GM19351 (cell line): Measurements from ENCODE around the gene SPO11.

Experiments
- ATAC-seq: cut with Tn5 transposase; IDR thresholded peaks from one replicate; pipeline ENCODE4 v1.9.1; 2021; ENCODE audit warnings: mild to moderate bottlenecking, moderate library complexity; ENCODE audit not compliant: unreplicated experiment

The SPO11 gene

DNA sequence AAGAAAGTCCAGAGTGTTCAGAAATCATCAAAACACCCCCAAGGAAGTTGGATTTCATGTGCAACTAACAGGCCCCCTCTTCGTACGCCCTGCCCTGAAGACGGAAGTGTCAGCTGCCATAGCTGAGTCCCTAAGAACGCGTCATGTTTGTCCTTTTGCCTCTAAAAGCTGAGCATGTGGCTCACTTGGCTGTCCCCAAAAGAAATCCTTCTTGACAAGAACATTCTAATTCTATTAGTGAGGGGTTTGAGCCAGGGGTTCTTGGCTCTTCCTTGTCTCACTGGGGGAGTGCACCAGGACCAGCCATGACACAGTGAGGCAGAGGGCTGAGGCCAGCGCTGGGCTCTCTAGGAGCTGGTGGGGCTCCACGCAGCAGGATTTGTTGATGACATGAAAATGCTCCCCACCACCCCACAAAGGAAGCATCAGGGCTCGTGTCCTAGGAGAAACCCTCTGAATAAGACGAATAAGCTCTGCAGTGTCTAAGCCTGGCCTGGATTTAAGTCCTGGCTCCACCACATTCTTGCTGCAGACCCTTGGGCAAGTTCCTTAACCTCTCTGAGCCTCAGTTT, 20.0 kb upstream of the SPO11 start:
- no peak for ATAC-seq

DNA sequence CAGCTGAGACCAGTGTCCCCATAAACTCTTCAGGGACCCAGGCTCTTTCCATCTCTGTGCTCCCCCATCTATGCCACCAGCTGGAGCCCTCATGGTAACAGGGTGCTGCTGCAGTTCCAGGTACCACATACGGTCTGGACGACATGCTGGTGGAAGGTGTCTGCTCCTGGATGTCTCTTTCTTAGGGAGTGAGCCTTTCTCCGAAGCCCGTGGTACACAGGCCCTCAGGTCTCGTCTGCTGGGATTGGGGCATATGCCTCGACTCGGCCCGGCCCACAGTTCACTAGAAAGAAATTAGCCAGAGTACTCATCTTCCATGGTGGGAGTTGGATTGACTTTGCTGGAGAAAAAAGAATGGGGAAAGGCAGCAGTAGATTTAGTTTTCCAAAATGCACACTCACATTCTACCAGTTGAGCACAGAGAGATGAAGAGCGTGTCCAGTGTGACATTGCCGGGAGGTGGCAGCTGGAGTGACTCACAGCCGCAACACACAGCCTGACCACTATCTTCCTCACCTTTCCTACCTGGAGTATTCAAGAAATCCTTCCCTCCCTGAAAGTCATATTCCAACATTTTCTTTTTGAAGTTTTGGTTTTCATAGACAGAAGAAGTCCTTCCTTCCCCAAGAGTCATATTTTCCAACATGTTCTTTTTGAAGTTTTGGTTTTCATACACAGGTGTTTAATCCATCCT, 18.6 kb upstream of the SPO11 start:
- ATAC-seq = no peak

DNA sequence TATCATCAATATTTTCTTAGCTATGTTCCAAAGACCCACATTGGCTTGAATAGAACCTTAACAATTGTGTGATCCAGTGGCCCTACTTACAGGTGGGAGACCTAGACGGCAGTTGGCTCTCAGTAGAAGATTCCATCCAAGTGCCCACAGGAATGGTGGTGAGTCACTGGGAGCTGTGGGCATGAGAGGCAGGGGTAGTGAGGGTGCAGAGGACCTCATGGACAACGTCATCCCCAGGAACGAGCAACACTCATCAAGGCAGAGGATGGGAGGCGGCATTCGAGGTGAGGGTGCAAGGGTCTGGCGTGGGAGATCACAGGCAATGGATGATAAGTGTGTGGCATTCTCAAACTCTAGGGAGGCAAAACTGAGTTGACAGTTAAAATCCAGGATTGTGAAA, 17.5 kb upstream of the SPO11 start:
- ATAC-seq = no peak

DNA sequence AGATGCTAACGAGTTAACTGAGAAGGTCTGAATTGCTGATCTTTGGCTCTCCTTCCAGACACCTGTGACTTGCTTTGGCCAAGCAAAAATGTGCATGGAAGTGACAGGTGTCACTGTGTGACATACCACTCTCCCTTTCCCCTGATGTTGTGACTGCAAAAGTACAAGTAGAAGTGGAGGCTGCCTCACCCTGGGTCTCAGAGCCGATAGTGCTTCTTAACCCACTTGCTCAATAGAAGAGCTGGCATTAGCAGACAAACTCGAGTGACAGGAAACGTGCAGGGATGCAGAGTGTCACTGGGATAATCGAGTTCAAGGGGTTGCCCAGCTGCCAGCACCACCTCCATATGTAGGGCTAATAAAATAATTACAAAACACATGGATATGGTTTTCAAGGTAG, 16.4 kb upstream of the SPO11 start:
- ATAC-seq = no peak

DNA sequence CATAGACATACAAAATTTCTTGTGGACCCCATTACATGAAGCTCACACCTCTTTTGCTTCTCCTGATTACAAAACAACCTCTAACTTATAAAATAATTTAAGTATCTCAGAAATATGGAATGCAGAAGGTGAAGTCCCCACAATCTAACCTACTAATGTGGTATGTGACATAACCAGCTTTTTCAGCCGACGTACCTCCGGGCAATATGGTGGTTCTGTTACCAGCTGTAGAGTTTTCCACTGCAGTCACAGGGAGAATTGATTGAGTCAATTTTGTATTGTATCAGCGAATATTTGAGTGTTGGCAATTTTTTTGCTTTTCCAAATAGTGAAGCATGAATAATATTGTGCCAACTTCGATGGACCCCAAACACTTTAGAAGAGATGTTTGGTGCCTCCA, 15.7 kb upstream of the SPO11 start:
- ATAC-seq = no peak

DNA sequence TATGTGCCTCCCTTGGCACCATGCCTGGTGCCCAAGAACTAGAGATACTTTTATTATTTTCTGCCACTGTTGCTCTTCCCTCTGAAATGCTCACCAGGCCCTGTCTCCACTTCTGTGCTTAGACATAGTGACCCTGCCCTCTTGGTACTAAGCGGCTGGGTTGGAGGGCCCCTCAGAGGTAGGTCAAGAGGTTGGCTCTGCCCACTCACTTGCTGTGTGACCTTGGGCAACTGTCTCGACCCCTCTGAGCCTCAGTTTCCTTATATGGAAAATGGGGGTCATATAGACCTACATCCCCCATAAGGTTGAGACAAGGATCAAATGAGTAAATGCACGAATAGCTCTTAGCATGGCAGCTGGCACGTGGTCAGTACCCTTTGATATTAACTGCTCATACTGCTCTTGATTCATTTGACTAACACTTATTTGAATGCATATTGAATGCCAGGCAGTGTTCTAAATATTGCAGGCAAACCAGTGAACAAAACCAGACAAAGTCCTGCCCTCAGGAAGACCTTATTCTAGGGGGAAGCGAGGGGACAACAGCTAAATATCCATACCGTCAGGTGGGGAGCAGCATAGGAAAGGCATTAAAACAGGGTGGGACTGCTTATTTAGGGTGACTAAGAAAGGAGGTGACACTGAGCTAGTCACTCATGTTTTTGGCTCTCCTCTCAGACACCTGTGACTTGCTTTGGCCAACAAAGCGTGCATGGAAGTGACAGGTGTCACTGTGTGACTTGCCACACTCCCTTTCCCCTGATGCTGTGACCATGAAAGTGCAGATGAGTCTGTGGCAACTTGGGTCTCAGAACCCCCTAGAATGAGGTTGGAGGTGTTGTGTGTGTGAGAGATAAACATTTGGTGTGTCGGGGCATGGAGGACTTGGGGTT, 14.3 kb upstream of the SPO11 start:
- ATAC-seq = peak; percentile 55

DNA sequence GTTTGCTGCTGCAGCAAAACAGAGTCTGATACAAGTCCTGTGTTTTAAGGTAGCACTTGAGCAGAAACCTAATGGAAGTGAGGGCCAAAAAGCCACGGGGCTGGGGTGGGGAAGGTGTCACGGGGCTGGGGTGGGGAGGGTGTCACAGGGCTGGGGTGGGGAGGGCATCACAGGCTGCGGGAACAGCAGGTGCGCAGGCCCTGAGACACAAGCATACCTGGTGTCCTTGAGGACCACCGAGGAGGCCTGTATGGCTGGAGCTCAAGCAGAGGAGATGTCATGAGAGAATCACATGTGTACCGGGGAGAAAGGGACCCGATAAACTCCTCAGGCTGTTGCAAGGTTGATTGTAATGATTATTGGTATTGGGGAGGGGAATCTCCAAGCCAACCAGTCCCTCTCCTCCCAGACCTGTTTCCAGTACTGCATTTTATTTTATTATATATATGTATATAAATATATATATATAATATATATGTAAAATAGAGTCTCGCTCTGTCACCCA, 13.6 kb upstream of the SPO11 start:
- ATAC-seq = no peak

DNA sequence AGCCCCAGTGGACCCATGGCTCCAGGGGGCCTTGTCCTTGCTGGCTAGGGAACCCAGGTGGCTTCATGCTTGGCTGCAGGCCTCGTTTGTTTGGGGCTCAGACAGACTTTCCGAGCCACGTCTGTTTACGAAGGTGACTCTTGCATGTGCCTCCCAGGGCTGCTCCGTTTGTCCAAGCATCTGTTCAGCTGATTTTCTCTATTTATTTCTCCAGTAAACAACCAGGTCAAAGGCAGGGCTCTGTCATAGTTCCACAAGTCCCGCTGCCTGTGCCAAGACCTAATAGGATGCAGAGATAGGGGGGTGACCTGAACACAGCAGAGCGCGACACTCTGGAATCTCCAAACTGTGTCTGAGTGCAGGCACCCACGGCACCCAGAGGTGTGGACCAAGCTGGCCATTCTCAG, 12.8 kb upstream of the SPO11 start:
- ATAC-seq = no peak

DNA sequence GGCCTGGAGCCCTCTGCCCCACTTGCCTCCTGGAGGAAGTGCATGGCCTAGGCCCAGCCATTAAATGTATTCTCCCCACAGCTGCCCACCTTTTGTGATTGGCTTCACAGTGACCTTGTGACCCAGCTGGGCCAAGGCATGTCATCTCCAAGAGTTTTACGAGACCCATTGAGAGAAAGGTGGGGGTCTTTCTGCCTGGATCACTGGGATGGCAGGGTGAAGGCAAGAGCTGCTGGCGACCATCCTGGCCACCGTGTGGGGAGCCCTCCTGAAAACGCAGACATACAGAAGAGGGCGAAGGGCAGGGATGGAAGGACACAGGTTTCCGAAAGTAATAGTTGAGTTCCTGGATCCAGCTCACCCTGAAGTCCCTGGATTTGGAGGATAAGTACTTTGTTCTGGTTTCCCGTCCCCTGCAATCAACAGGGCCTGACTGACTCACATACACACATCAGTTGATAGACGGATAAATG, 12.3 kb upstream of the SPO11 start:
- no peak for ATAC-seq

DNA sequence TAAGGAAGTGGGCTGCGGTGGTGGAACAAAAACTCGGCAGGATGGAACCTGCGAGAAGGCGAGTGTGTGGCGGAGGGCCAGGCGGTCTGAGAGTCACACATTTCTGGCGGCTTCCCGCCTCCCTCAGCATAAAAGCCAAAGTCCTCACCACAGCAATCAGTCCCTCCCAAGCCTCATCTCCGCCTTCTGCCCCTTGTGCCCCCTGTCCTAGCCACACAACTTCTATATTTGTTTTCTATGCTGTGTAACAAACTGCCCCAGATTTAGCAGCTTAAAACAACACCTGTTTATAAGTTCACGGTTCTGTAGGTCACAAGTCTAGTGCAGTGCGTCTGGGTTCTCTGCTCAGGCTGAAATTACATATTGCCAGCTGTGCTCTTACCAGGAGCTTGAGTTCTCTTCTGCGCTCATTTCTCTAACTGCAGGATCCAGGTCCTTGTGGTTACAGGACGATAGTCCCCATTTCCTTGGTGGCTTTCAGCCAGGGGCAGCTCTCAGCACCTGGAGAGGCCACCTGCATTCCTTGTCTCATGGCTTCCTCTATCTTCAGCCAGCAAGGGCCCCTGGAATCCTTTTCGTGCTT, 11.7 kb upstream of the SPO11 start:
- no peak for ATAC-seq

DNA sequence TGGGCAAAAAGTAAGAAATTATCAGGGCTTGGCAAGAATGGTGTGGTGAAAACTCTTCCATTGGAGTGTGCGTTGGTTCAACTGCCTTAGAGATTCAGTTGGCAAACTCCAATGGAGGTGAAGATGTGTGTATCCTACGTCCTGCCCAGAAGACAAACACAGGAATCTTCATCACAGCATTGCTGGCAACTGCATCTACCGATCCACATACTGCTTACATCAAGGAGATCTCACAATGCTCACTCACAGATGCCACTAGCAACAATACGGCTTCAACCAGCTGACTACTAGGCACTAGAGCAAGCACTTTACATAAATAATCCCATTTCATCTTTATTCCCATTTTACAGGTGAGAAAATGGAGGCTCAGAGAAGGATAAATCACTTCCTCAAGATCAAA, 10.0 kb upstream of the SPO11 start:
- ATAC-seq = no peak

DNA sequence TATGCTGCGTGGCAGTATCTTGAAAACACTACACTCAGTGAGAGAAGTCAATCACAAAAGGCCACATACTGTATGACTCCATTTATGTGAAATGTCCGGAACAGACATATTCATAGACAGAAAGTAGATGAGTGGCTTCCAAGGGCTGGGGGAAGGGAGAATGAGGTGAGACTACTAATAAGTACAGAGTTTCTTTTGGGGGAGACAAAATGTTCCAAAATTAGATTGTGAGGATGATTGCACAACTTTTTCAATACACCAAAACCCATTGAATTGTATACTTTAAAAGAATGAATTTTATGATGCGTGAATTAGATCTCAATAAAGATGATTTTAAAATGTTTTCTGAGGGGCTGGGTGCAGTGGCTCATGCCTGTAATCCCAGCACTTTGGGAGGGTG, 9.2 kb upstream of the SPO11 start:
- no peak for ATAC-seq

DNA sequence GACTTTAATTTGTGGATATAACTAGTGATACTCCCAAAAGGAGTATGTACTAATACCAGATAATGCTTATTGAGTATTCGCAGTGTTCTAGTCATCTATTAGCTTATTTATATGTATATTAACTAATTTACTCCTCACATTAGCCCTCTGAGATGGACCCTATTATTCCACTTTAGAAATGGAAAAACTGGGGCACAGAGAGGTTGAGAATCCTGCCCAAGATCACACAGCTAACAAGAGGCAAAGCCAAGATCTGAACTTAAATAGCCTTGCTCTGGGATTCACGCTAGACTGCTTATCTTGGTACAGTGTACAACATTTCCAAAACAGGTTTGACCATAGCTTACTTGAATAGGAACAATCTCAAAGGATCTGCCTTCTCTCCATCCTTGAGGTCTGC, 8.5 kb upstream of the SPO11 start:
- ATAC-seq = no peak

DNA sequence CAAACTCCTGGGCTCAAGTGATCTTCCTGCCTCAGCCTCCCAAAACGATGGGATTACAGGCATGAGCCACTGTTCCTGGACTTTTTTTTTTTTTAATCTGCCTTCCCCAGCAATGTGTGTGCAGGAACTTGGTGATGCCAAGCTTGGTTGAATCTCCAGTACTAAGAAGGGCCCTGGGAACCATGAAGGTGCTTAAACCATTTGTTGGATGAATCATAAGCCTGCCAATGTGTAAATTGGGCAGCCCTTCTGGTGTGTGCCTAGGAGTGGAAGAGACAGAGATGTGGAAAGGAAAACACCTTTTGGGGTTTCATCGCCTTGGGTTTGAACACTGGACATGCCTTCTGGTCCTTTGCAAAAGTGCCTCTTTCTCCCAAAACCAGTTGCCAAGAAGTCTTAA, 7.1 kb upstream of the SPO11 start:
- ATAC-seq = no peak

DNA sequence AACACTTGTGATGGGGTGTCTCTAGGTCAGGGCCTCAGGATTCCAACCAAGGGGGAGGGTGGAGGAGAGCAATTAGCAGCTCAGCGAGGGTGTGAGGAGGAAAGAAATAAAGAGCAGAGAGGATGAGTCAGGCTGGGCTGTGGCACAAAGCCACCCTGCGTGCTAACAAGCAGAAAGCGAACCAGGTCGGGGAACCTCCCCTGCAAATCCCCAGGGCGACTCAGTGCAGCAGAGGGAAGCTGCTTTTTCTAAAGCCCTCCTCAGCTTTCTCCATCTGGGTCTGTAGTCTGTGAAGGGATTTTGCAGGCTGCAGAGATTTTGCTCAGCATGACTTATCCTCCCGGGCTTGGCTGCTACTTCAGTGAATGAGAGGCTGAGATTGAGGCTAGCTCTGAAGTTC, 6.6 kb upstream of the SPO11 start:
- peak; percentile 60 for ATAC-seq

DNA sequence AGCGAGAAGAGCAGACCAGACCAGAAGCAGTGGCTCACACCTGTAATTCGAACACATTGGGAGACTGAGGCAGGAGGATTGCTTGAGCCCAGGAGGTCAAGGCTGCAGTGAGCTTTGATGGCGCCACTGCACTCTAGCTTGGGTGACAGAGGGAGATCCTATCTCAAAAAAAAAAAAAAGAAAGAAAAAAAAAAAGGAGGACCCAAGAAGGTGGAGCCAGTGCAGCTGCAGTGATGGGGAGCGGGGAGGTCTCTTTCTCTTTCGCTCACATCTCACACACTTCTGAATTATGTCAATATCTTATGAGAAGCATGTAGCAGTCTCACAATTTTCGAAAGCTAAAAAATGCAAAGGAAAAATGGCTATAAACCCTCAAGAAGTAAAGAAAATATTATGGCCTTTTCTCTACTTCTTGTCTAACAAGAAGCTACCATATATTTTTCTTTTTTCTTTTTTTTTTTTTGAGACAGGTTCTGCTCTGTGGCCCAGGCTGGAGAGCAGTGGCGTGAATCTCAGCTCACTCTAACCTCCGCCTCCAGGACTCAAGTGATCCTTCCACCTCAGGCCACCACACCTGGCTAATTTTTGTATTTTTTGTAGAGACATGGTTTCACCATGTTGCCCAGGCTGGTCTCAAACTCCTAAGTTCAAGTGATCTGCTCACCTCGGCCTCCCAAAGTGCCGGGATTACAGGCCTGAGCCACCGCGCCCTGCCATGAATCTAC, 3.8 kb upstream of the SPO11 start:
- ATAC-seq = no peak

DNA sequence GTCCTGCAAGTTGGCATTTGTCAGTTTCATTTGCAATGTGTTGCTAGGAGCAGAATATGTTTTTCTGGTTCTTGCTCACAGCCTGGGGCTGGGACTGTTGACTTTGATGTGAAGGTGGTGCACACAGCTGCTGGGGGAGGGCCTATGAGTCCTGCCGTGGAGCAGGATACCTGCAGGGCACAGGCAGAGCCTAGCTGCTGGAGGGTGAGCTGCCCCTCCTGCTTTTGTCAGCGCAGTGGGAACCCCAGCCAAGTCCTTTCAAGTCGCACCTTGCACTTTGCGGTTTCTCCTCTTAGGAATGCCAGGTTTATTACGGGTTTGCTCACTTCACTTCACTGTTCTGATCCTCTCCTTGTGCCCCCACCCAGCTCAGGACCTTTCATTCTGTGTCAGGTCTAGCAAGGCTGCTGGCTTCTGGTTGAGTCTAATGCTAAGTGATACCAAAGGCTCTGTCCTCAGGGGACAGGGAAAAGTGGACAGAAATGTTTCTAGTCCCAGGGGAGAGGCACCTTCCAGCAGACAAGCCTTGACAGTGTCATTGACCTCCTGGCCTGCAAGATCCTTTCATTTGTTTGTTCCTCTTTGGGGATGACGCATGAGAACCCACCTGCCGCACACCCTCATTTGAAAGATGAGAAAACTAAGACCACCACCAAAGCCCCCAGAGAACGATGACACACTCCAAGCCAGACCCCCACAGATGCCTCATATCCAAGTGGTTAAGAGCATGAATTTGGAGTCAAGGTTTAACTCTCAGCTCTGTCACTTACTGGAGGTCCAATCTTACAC, 2.7 kb upstream of the SPO11 start:
- no peak for ATAC-seq

DNA sequence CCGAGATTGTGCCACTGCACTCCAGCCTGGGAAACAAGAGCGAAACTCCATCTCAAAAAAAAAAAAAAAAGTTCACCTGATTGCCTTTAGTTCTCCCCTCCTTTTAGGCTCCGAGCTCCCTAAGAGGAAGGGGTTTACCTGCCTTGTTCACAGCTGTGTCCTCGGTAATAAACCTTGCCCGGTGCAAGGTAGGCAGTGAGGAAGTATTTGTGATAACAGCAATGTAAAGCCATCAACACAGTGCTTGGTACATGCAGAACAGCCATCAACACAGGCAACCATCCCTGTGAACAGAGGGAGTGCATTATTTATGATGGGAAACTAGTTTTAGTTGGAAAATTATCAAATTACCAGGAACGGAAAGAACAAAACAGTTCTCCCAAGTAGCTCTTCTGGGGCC, 1.8 kb upstream of the SPO11 start:
- no peak for ATAC-seq

DNA sequence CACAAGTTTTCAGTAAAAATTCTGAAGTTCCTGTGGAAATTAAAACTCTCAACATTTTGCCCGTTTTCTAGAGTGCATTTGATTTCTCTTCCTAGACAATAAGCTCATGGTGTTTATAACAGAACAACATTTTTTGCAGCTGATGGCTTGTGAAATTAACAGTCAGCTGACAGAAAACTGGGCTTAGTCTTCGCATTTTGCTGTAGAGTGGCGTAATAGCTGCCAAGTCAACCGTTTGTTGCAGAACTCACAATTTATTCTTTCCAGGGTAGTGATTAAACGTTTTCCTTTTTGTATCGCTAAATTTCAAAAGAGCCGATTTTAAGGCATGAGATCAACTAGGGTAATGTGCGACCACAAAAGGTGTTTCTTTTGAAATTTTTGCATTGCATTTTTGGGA, 1.4 kb downstream of the SPO11 start:
- ATAC-seq = no peak
